ENCODE measurements around the gene APOL2.
"Not testable (repeated sequence)": the region's sequence is repeated elsewhere in the genome, so short reads cannot be mapped to it uniquely, and the experiment has no call there.

The APOL2 gene

DNA sequence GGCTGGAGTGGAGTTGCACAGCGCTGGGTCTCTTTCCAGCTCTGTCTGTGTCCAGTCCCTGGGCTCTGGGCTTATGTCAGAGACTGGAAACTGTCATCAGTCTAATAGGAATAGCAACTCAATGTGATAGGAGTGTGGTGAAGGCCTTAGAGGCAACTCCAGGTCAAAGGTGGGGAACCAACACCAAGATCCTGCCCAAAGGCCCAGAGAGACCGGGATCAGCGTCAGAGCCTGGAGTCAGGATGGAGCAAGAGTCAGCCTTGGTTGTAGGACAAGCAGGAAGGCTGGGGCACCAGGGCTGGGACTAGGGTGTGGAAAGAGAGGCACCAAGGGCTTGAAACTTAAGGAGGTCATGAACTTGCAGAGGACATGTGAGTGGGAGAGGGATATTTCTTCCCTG lies 23.0 kb upstream of the APOL2 start:
- DNase-seq, result peak; percentile 37

DNA sequence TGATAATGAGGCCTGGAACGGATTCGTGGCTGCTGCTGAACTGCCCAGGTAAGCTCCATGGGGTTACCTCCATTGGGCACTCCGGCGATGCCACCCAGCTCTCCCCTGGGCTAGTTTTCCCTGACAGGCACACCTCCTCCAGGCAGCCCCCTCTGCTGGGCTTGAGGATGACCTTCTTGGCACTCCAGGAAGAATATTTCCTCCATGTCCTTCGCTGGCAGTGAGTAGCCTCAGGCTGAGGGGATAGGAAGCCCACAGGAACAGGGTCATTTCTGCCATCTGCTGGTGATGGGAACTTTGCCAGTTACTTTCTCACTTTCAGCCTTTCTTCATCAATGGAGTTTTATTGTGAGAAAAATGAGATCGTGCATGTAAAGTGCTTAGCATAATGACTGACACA lies 22.3 kb upstream of the APOL2 start:
- peak; percentile 35 for DNase-seq

DNA sequence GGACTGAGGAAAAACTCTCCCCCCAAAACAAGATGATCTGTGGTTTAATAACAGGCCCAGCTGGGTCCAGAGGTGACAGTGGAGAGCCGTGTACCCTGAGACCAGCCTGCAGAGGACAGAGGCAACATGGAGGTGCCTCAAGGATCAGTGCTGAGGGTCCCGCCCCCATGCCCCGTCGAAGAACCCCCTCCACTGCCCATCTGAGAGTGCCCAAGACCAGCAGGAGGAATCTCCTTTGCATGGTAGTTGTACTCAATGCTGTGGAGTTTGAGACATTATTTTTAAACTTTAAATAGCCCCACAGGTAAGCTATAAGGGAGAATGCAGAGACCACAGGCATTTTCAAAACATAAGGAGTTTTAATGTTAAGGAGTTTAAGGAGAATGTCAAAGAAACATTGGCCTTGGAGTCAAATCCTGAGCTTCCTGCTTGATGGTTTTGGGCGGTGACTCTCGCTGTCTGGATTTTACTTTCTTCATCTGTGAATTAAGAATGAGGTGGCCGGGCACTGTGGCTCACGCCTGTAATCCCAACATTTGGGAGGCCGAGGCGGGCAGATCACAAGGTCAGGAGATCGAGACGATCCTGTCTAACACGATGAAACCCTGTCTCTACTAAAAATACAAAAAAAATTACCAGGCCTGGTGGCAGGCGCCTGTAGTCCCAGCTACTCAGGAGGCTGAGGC lies 20.4 kb upstream of the APOL2 start:
- peak; percentile 44 for DNase-seq

DNA sequence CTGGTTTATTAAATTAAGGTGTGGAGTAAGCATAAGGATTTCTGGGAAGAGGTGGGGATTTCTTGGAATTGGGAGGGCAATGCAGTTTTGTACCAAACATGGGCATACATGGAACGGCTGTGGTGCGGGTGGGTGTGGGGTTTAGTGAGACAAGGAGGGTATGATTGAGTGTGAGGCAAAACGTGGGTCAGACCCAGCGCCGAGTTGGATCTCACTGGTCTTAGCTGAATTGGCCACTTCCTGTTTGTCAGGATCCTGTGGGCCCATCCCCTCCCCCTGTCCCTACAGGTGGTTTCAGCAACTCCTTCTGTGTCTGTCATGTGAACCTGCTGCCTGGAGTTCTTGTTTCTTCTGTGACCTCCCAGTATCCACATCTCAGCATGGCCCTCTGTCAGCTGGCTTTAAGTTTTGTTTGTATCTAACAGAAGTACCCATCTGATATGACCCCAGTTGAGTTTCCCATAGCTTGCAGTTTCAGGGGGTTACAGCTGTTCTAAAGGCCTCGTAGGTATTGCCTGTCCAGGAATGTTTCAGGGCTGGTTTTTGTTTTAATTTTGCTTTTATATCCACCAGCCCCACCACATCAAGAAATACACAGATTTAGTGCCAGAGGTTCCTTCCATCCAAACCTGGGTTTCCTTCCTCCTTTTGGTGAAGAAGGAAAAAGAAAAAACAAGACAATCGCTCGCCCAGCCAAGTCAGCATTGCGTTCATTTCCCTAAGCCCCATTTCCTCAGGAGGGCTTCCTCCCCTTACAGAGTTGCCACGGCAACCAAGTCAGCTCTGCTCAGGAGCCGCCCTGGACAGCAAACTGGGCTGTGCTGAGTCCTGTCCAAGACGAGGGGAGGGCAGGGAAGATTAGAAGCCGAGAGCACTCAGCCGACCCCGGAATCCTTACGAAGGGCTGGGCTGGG lies 19.6 kb upstream of the APOL2 start:
- DNase-seq, result peak; percentile 66

DNA sequence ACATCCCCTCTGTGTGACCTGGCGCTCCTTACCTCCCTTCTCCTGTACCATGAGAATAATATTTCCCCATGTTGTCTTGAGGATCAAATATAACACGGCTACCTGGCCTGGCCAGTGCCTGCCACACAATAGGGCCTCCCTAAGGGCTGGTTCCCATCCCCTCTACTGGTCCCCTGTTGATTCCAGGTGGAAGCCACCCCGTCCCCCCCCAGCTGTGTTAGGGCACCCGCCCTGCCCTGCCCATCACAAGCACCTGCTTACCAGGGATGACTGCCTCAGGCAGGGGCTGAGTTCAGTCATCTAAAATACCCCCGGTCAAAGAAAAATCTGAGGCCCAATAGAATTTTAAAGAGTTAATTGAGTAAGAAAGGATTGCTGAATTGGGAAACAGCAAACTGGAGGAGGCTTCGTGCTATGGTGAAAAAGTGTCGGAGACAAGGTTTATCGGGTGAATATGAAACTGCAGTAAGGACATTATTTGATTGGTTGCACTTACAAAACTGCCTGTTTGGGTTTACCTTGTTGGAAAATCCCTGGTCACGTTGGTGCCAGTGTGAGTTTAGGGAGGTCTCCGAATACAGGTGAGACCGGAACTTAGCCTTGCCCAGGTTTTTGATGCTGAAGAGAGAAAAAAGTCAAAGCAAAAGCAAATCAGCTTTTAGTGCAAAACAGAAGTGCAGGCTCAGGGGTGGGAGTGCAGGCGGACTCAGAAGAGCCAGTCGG lies 18.8 kb upstream of the APOL2 start:
- peak; percentile 48 for DNase-seq

DNA sequence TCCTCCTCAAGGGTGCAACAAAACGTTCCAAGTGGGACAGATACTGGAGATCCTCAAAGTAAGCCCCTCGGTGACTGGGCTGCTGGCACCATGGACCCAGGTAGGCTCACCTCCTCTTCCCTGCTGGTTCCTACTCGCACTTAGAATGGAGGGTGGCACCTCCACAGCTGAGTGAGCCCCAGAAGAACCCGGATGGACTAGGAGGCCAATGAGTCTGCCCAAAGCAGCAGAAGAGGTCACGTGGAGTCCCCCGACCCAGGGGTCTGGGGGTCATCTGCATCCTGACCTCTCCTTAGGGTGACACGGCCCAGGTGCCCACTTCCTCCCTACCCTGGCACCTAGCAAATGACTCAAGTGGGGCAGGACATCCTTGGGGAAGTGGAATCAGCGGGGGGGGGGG lies 18.0 kb upstream of the APOL2 start:
- peak; percentile 43 for DNase-seq

DNA sequence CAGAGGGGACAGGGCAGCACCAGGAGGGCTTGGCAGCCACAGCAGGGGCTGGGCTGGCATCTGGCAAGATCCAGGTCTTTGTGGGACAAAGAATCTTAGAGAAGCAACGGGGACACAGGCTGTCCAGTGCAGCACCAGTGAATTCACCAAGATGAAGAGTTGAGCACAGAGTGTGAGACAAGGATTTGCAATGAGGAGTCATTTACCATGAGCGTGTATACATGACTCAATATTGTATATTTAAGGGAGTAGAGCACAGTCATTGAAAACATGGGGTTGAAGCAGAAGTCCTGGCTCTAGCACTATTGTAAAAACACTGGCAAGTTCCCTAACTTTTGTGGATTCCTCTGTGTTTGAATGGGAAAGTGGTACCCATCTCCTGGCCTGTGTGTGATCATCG lies 17.2 kb upstream of the APOL2 start:
- peak; percentile 39 for DNase-seq

DNA sequence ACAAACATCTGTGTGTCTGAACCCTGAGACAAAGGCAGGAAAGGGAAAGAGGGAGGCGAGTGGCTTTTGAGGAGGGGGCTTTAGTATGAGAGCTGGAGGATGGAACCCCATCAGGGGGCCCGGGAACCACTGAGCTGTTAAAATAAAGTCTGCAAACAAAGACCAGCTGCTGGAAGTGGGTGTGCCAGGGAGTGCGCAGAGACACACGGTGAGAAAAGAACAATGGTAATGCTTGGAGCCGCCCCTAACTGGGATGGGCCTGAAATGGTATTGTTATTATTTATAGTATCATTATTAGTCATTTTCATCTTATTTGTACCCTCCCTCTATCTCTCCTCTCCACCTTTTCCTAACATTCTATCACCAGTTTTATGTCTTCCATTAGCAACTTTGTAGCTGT lies 16.2 kb upstream of the APOL2 start:
- not testable (repeated sequence) for DNase-seq

DNA sequence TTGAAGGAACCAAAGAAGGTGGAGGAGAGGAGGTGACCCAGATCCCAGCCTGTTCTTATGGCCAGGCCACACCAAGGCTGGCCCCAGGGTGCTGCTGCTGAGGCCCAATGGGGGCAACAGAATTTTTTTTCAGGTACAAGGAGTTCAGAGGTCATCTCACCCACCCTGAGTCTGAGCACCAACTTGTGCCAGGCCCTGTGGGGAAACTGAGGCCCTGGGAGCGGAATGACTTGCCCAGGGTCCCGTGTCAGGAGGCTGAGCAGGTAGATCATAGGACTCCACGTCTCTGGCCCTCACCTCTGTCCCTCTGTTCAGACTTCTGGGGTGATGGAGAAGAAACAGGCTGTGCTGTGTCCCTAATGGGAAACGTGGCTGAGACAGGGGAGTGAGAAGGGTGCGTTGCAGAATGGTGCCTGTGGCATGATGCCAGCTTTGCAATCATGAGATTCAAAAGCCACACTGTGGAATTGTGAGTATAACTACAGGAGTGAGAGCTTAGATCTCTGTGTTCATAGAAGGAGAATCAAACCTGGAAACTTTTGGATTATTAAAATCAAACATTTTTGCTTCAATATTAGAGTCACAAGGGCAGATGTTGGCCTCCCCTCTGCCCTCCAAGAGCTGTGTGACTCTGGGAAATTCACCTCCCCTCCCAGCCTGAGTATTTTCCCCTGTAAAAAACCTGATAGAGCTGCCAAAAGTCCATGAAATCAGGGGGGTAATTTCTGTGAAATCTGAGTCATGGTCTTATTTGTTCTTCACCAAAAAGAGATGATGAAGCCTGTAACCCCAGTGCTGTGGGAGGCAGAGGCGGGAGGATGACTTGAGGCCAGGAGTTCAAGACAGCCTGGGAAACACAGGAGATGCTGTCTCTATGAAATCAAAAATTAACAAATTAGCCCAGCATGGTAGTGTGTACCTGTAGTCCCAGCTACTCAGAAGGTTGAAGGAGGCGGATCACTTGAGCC lies 14.5 kb upstream of the APOL2 start:
- no peak for DNase-seq

DNA sequence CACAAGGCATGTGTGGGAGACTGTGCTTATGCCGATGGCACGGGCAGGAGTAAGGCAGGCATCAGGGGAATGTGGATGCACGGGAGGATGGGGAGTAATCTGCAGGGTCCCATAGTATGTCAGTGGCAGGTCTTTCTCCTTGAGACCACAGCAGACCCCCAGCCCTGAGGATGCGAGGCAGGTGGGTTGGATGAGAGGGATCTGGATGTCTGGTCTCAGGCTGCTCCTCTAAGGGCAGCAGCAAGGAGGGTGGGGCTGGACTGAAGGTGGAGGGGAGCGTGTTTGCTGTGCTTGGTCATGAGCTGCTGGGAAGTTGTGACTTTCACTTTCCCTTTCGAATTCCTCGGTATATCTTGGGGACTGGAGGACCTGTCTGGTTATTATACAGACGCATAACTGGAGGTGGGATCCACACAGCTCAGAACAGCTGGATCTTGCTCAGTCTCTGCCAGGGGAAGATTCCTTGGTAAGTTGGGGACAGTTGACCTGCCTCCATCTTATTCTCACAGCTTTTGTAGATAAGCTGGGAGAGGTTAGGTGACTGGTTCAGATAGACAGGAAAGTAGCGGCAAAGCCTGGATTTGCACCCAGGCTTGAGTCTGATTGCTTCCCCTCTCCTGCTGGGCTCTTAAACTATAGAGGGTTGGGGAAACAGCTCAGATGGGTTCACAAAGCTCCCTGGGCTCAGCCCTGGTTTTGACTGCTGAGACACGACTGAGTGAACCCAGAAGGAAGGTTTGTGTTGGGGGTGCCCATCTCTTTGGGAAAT lies 13.6 kb upstream of the APOL2 start, which contains the start of gene APOL1:
Gene APOL1, plus strand, starts transcription at position 380 of the 769 bp plus-strand sequence. CDS start 1,823 bp downstream, outside the sequence.
- DNase-seq, result no peak

DNA sequence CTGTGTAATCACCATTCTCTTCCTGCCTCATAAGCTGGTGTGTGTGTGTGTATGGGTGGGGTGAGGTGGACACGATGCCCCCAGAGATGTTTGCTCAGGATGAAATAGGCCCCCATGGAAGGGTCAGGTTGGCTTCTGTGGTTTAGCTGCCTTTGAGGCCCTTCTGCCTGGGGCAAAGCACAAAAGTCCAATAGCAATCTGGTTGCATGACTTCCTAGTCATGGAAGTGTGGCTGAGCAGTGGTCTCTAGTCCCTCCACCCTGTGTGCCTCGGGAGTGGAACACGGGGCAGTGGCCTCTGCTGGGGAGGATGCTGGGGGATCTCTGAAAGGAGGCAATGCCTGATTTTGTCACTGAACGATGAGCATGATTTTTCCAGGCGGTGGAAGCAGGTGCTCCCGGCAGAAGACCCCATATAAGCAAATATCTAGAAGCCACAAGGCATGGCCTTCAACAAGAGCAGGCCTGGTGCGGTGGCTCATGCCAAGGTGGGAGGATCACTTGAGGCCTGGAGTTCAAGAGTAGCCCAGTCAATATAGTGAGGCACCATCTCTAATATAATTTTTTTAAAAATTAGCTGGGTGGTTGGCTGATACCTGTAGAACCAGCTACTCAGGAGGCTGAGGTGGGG lies 12.8 kb upstream of the APOL2 start:
- not testable (repeated sequence) for DNase-seq

DNA sequence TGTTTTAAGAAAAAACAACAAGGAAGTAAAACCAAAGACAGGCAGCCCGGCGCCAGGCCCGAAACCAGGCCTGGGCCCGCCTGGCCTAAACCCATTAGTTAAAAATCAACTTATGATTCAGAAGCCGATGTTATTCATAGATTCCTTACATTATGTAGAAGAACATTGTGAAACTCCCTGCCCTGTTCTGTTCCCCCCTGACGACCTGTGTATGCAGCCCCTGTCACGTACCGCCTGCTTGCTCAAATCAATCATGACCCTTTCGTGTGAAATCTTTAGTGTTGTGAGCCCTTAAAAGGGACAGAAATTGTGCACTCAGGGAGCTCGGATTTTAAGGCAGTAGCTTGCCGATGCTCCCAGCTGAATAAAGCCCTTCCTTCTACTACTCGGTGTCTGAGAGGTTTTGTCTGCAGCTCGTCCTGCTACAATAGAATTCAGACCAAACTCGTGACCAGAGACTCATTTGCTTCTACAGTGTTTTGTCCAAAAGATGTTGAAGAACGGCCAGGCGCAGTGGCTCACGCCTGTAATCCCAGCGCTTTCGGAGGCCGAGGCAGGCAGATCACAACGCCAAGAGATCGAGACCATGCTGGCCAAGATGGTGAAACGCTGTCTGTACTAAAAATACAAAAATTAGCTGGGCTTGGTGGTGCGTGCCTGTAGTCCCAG lies 11.1 kb upstream of the APOL2 start:
- not testable (repeated sequence) for DNase-seq

DNA sequence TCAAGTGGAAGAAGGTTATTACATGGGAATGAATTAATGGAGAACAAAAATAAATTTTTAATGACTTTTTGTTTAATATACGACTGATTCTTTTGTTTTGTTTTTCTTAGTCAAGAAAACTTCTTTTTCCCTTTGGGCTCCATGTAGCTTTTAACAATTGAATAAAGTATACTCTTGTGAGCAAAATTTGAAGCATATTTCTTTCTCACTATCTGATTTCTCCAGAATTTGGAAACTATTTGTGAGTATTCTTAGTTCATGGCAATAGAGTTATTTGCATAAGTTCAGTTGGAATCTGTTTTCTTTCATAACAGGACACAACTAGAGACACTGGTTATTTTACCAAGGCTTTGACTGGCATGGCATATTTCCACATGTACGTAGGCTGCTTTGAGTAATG lies 9.8 kb upstream of the APOL2 start:
- DNase-seq, result no peak

DNA sequence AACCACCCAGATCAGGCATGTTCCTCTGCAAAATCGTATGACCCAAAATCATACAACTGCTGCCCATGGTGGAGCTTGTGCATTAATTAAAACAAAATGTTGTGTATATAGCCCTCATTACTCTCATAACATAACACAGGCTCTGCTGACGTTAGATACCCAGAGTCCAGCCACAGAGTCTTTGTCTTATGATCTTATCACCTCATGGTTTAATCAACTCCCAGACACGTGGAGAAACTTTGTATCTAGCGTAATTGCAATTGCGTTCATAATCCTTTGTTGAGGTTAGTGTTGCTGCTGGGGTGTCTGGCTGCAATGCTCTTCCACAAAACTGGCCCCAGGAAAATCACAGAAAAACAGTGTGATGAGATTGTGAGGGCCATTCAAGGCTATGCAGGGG lies 8.6 kb upstream of the APOL2 start:
- DNase-seq, result no peak

DNA sequence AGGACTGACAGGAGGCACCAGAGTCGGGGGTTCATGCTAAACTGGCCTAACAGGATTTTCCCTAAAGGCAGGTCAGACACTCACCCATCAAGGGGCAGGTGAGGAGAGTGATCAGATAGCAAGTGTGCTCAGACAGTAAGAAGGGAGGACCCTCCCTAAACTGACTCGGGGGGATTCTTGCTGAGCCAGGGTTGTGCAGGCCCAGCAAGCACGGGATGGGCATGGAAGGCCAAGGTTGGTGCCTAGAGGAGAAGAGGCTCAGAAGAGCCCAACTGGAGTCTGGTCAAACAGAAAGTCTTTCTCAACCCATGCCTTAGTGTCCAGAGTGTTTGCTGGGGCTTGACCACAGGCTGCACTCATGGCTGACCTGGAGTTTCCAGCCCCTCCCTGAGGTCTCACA lies 7.4 kb upstream of the APOL2 start:
- peak; percentile 32 for DNase-seq

DNA sequence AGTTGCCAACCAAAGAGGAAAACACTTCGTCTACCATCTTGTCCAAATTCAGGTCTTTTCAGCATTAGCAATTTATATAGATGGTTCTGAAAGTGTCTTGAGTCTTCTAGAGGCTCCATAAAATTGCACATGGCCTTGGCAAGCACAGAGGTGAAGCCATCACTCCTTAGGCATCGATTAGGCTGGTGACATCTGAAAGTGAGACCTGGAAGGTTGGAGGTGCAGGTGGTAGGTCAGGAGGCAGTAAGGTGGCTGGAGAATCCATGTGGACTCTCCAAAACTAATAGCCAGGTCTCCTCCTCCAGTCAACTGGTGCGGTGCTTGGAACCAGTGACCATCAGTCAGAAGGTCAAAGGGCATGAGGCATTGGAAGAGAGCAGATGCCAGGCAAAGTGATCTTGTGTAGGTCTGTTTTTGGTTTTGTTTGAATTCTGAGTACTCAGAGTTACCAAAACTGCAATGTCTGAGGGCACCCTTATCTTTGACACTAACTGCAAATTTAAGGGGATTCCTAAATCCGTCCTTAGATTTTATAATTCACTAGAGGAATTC lies 6.6 kb upstream of the APOL2 start:
- DNase-seq, result peak; percentile 25

DNA sequence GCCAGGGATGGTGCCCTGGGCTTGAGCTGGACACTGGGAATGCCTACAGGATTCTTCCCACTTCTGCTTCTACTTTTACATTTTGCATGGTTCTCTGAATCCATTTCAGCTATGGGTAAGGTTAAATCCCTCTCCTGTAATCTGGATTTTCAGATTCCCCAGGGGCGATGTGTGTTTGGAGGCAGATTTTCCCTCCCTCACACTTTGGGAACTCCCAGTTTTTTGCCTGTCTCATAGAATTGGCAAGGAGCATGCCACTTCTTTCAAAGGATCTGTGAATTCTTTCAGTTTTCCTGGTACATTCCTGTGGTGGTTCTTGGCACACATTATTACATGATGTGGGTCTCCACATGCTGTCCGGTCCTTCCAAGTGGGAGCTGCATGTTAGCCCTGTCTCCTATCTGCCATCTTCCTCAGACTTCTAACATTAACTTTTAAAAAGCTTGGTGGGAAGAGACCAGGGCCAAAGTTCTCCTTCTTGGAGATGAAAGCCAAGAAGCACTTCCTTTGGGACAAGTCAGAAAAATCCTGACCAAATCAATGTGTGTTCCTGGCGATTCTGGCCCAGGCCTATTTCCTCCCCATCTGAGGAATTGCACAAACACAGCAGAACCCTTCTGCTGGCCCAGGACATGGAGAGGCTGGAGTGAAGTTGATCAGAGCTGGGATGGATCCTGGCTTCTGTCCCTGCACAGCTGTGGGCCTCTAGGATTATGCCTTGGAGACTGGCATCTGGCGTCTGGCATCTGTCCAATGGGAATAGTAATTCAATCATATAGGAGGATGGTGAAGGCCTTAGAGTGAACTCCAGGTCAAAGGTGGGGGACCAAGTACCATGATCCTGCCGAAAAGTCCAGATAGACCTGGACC lies 5.4 kb upstream of the APOL2 start:
- peak; percentile 26 for DNase-seq

DNA sequence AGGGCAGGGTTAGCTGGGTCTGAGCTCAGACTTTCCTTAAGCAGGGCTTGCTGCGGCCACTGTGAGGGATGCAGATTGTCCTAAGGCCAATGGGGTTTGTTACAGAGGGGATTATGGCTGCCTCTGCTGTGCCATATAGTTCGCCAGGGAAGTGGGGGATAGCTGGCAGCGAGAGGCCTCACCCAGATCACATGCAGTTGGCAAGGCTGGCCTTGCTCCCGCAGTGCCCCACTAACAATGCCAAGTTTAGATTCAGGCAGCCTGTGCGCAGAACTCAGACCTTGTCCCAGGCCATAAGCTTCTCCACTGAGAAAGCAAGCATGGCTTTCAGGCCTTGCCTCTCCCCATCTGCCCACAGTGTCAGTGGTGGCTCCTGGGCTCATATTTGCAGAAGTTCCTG lies 4.7 kb upstream of the APOL2 start:
- peak; percentile 25 for DNase-seq

DNA sequence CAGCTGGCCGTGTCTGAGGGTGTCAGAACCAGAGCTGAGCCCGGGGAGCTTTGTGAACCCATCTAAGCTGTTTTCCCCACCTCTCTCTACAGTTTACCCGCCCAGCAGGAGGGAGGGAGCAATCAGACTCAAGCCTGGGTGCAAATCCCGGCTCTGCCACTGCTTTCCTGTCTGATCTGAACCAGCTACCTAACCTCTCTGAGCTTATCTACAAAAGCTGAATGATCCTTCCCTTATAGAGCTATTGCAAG lies 252 bp downstream of the APOL2 start:
- no peak for DNase-seq
